Measurements from ENCODE around the gene EVC2. TPM values are rescaled to one million over a fixed set of nuclear protein-coding genes. Genes with fewer than 3 reads are reported as not detected.

The EVC2 gene, protein sequence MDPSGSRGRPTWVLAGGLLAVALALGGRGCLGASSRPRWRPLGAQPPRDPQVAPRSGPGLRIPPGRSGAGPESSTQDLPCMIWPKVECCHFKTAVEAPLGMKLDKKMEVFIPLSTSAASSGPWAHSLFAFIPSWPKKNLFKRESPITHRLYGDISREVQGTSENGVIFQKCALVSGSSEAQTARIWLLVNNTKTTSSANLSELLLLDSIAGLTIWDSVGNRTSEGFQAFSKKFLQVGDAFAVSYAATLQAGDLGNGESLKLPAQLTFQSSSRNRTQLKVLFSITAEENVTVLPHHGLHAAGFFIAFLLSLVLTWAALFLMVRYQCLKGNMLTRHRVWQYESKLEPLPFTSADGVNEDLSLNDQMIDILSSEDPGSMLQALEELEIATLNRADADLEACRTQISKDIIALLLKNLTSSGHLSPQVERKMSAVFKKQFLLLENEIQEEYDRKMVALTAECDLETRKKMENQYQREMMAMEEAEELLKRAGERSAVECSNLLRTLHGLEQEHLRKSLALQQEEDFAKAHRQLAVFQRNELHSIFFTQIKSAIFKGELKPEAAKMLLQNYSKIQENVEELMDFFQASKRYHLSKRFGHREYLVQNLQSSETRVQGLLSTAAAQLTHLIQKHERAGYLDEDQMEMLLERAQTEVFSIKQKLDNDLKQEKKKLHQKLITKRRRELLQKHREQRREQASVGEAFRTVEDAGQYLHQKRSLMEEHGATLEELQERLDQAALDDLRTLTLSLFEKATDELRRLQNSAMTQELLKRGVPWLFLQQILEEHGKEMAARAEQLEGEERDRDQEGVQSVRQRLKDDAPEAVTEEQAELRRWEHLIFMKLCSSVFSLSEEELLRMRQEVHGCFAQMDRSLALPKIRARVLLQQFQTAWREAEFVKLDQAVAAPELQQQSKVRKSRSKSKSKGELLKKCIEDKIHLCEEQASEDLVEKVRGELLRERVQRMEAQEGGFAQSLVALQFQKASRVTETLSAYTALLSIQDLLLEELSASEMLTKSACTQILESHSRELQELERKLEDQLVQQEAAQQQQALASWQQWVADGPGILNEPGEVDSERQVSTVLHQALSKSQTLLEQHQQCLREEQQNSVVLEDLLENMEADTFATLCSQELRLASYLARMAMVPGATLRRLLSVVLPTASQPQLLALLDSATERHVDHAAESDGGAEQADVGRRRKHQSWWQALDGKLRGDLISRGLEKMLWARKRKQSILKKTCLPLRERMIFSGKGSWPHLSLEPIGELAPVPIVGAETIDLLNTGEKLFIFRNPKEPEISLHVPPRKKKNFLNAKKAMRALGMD
- 7.0 and 11.7 TPM in 2 replicates for total RNA-seq

DNA sequence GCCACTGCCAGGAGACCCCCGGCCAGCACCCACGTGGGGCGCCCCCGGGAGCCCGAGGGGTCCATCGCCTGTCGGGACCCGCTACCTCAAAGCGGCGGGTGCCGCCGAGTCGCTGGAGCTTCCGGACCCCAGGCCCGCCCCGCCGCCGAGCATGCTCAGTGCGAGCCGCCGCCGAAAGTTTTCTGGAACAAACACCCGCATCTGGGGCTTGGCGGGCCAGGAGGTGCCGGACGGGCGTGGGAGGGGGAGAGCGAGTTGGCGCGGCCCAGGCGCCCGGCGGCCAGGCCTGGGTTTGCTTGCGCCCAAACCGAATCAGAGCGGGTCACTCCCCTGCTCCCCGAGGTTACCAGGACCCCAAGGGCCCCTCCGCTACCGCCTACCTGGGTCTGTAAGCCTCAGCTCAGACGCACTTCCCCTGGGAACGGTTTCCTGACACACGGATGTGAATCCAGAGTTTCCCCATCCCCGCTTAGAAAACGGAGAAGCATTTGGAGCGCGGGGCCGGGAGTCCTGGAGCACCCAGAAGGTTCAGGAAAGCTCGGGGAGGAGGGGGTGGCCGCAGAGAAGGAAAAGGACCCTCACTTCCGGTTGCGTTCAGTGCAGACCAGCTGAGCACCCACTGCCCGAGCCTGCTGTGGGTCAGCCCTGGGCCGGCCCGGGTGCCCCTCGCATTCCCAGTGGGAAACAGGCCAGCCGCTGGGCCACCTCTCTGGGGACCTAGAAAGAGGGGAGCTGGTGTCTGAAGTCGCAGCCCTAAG lies at the start of gene EVC2:
Gene EVC2, minus strand, starts transcription at position 111 of the 758 bp plus-strand sequence. Its CDS starts 46 bp downstream, at position 65.

DNA sequence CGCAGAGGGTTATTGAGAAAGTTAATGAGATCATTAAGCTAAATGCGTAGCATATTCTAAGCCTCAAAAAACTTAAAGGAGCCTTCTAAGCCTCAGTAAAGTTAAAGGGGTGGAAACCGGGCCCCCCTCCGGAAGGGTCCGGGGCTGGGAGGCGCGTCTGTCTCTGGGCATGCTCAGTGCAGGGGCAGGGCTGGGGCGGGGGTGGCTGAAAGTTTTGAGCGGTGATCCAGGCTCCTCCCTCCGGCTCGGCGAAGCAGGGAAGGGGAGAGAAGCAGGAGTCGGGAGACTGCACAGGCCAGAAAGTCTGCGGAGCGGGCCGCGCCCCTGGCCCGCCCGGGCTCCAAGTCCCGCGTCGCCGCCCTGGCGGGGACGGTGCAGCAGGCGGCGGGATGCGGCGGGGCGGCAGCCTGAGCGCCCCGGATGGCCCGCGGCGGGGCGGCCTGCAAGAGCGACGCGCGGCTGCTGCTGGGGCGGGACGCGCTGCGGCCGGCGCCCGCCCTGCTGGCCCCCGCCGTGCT lies 2.7 kb upstream of the EVC2 start, which contains the start of gene EVC:
Gene EVC, plus strand, starts transcription at position 241 of the 518 bp plus-strand sequence. Its CDS starts 180 bp downstream, at position 421.

Other genes with a start within 250 kb of the EVC2 start
- gene EVC, start 2.6 kb upstream of the EVC2 start, total RNA-seq, result 19.9 and 21.2 TPM in 2 replicates
- gene CRMP1, start 184.5 kb upstream of the EVC2 start, total RNA-seq, result 4.9 and 16.0 TPM in 2 replicates

Measured in epithelial cell of alveolus of lung (primary cell).